Parathyroid adenoma (tissue), 2 donors: Measurements from ENCODE around the gene RXFP1.
"Not testable (repeated sequence)": the region's sequence is repeated elsewhere in the genome, so short reads cannot be mapped to it uniquely, and the experiment has no call there.

ENCODE experiments used
- H2AFZ ChIP-seq: fragments of 300-600 bp; sonication (generic); one replicate; pipeline ENCODE4 v1.7.0; 2017; ENCODE audit warnings: antibody characterized with exemption, mild to moderate bottlenecking
- H3K27ac ChIP-seq: fragments of 300-600 bp; sonication (generic); one replicate; pipeline ENCODE4 v1.7.0; 2017
- H3K27me3 ChIP-seq: fragments of 300-600 bp; sonication (generic); one replicate; pipeline ENCODE4 v1.7.0; 2017; ENCODE audit warnings: low read length; ENCODE audit not compliant: control insufficient read depth, insufficient read depth
- H3K36me3 ChIP-seq: fragments of 300-600 bp; sonication (generic); one replicate; pipeline ENCODE4 v1.7.0; 2017; ENCODE audit warnings: low read length; ENCODE audit not compliant: control insufficient read depth, insufficient read depth
- H3K4me1 ChIP-seq: fragments of 300-600 bp; sonication (generic); one replicate; pipeline ENCODE4 v1.7.0; 2017; ENCODE audit warnings: control low read depth
- H3K4me2 ChIP-seq: fragments of 300-600 bp; sonication (generic); one replicate; pipeline ENCODE4 v1.7.0; 2017; ENCODE audit warnings: low read length
- H3K4me3 ChIP-seq: fragments of 300-600 bp; sonication (generic); one replicate; pipeline ENCODE4 v1.7.0; 2017; ENCODE audit warnings: low read depth, low read length
- H3K79me2 ChIP-seq: fragments of 300-600 bp; sonication (generic); one replicate; pipeline ENCODE4 v1.7.0; 2017; ENCODE audit warnings: control low read depth
- H3K9ac ChIP-seq: fragments of 300-600 bp; sonication (generic); one replicate; pipeline ENCODE4 v1.7.0; 2017; ENCODE audit warnings: mild to moderate bottlenecking
- H3K9me3 ChIP-seq: fragments of 300-600 bp; sonication (generic); one replicate; pipeline ENCODE4 v1.7.0; 2017; ENCODE audit warnings: low read length; ENCODE audit not compliant: control insufficient read depth
- CTCF ChIP-seq: fragments of 300-600 bp; sonication (generic); IDR thresholded peaks from one replicate; pipeline ENCODE4 v1.7.0; 2017; ENCODE audit warnings: antibody characterized with exemption, mild to moderate bottlenecking
- donor health status: primary hyperparathyroidism.

The RXFP1 gene

DNA sequence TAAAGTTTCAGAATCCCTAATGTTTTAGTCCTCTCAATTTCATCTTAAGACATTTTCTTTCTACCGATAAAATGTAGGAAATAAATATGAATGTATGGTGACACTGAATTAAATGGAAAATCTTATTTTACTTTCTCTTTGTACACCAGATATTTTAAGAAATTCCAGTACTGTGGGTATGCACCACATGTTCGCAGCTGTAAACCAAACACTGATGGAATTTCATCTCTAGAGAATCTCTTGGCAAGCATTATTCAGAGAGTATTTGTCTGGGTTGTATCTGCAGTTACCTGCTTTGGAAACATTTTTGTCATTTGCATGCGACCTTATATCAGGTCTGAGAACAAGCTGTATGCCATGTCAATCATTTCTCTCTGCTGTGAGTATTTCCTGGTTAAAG, 123.1 kb downstream of the RXFP1 start:
- Histone ChIP-seq H3K9me3 (no peaks in the 10 kb centered on the region), H2AFZ (no peak overlapping the region), H3K9ac (no peak overlapping the region), H3K27me3 (no peaks in the 10 kb centered on the region), H3K4me2 (no peak overlapping the region), H3K4me1 (no peaks in the 10 kb centered on the region), H3K27ac (no peak overlapping the region), H3K36me3 (no peaks in the 10 kb centered on the region), H3K4me3 (no peak overlapping the region), H3K79me2 (no peaks in the 10 kb centered on the region)
- TF ChIP-seq CTCF: no peak

- no peaks in the 10 kb centered on the region for H3K36me3 ChIP-seq
- no peak for TF ChIP-seq CTCF
- H3K4me3 ChIP-seq: no peak overlapping the region
- H3K27ac ChIP-seq: no peak overlapping the region
- H3K4me1 ChIP-seq: no peaks in the 10 kb centered on the region
- no peaks in the 10 kb centered on the region for H3K27me3 ChIP-seq
- no peak overlapping the region for H3K4me2 ChIP-seq
- H3K9ac ChIP-seq: no peak overlapping the region
- no peaks in the 10 kb centered on the region for H3K79me2 ChIP-seq
- no peaks in the 10 kb centered on the region for H3K9me3 ChIP-seq
- H2AFZ ChIP-seq: no peak overlapping the region
These were observed 127.5 kb downstream of the RXFP1 start for GRCh38 chr4:158649111-158649680.

- Histone ChIP-seq H3K9me3 (no peaks in the 10 kb centered on the region), H3K27ac (no peak overlapping the region), H3K27me3 (no peaks in the 10 kb centered on the region), H3K79me2 (no peaks in the 10 kb centered on the region), H3K4me2 (no peak overlapping the region), H3K4me1 (no peaks in the 10 kb centered on the region), H3K36me3 (no peaks in the 10 kb centered on the region), H3K4me3 (no peak overlapping the region), H2AFZ (no peak overlapping the region), H3K9ac (no peak overlapping the region)
- no peak for TF ChIP-seq CTCF
These were observed 131.2 kb downstream of the RXFP1 start for GRCh38 chr4:158652920-158653319.

DNA sequence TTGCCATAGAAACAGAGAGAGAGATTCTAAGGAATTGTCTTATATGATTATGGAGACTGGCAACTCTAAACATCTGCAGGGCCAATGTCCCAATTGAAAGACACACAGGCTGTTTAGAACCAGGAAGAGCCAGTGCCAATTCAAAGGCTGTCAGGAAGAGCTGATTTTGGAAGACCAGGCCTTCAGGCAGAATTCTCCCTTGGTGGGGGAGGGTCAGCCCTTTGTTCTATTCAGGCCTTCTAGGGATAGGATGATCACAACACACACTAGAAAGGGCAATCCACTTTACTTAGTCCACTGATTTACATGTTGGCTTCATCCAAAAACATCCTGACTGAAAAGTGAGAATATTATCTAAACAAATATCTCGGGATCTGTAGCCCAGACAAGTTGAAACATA, 134.8 kb downstream of the RXFP1 start:
- Histone ChIP-seq H2AFZ (no peak overlapping the region), H3K79me2 (no peaks in the 10 kb centered on the region), H3K4me1 (no peaks in the 10 kb centered on the region), H3K9me3 (no peaks in the 10 kb centered on the region), H3K27ac (no peak overlapping the region), H3K36me3 (no peaks in the 10 kb centered on the region), H3K4me3 (no peak overlapping the region), H3K27me3 (no peaks in the 10 kb centered on the region), H3K9ac (no peak overlapping the region), H3K4me2 (no peak overlapping the region)
- TF ChIP-seq CTCF: no peak

GRCh38 chr4:158657291-158657690, 135.6 kb downstream of the RXFP1 start:
- Histone ChIP-seq H3K27ac (no peak overlapping the region), H3K4me2 (no peak overlapping the region), H3K9me3 (no peaks in the 10 kb centered on the region), H3K79me2 (no peaks in the 10 kb centered on the region), H3K27me3 (no peaks in the 10 kb centered on the region), H3K9ac (no peak overlapping the region), H3K4me3 (no peak overlapping the region), H3K4me1 (no peaks in the 10 kb centered on the region), H2AFZ (no peak overlapping the region), H3K36me3 (no peaks in the 10 kb centered on the region)
- TF ChIP-seq CTCF: no peak

DNA sequence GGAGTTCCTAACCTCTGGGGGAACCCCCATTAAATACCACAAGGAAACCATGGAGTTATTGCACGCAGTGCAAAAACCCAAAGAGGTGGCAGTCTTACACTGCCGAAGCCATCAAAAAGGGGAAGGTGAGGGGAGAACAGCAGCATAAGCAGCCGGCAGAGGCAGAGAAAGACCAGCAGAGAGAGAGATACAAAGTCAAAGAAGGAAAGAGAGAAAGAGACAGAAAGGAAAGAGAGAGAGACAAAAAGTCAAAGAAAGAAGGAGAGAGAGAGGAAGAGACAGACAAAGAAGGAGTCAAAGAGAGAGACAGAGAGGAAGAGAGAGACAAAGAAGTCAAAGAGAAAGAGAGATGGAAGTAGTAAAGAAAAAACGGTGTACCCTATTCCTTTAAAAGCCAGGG, 141.6 kb downstream of the RXFP1 start:
- H3K9me3 ChIP-seq, H2AFZ ChIP-seq, H3K27ac ChIP-seq, H3K4me2 ChIP-seq, H3K4me3 ChIP-seq, H3K79me2 ChIP-seq, H3K4me1 ChIP-seq, H3K9ac ChIP-seq, H3K27me3 ChIP-seq, H3K36me3 ChIP-seq: not testable (repeated sequence)

DNA sequence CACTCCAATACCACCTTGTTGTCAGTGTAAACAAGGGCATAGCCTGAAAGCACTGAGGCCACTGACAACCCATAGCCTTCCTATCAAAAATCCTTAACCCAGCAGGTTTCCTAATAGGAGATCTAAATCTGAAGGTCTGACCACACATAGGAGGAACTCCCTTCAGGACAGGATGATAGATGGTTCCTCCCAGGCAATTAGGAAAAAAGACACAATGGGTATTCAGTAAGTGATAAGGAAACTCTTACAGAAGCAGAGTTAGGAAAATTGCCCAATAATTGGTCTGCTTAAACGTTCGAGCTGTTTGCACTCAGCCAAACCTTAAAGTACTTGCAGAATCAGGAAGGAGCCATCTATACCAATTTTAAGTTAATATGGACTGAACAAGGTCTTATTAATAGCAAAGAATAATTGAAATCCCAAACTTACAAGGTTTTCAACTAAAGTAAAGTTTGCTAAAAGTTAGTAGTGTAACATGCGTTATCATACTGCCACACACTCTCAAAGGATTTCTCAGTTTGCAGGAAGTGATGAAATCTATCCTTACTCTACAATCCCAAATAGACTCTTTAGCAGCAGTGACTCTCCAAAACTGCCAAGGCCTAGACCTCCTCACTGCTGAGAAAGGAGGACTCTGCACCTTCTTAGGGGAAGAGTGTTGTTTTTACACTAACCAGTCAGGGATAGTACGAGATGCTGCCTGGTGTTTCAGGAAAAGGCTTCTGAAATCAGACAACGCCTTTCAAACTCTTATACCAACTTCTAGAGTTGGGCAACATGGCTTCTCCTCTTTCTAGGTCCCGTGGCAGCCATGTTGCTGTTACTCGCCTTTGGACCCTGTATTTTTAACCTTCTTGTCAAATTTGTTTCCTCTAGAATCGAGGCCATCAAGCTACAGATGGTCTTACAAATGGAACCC, 142.3 kb downstream of the RXFP1 start:
- not testable (repeated sequence) for H3K9ac ChIP-seq, H3K79me2 ChIP-seq, H2AFZ ChIP-seq

More for the DNA sequence above, 142.3 kb downstream of the RXFP1 start:
- H3K4me3 ChIP-seq, H3K27me3 ChIP-seq, H3K4me1 ChIP-seq, H3K36me3 ChIP-seq, H3K4me2 ChIP-seq, H3K9me3 ChIP-seq, H3K27ac ChIP-seq: not testable (repeated sequence)
